Stimulated activated CD8-positive, alpha-beta memory T cell treated with anti-CD3 and anti-CD28 coated beads, Interleukin-2, amount 100 ng/mL, for 48 hours (primary cell): ENCODE measurements around the gene ERGIC1.

Experiments
- DNase-seq, 2 donors: peaks; one replicate each; pipeline ENCODE4 v3.0.0-alpha.2; 2020; ENCODE audit warnings: low read depth in 2 of 2

ERGIC1 gene

GRCh38 chr5:172828911-172829431 is 5.1 kb upstream of the ERGIC1 start:
- no peak for DNase-seq

- DNase-seq, result no peak
Measured at GRCh38 chr5:172830275-172830799, 3.7 kb upstream of the ERGIC1 start.

DNA sequence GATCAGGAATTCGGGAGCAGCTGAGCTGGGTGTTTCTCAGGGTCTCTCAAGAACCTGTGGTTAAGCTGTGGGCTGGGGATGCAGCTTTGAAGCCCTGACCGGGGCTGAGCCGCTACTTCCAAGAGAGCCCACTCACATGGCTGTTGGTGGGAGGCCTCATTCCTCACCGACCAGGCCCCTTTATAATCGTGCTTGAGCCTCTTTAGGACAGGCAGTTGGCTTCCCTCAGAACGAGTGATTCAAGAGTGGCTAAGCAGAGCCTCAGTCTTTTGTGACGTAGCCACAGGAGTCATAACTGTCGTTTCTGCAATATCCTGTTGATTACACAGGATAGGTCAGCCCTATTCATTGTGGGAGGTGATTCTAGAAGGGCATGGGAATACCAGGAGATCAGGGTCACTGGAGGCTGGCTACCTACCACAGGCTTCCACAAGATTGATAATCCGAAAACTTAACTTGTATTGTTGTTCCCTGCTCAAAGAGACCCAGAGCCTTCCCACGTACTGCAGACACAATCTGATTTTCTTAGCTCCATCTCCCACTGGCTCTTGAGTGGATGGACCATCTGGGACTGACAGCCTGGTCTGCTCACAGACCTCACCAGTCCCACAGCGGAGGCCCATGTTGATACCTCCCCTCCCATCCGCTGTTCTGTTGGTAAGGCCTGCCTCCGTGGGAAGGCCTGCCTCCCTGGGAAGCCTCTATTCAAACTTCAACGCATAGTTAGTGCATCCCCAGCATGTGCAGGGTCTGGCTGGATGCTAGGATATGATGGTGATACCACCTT is 3.0 kb upstream of the ERGIC1 start:
- DNase-seq, result no peak

DNA sequence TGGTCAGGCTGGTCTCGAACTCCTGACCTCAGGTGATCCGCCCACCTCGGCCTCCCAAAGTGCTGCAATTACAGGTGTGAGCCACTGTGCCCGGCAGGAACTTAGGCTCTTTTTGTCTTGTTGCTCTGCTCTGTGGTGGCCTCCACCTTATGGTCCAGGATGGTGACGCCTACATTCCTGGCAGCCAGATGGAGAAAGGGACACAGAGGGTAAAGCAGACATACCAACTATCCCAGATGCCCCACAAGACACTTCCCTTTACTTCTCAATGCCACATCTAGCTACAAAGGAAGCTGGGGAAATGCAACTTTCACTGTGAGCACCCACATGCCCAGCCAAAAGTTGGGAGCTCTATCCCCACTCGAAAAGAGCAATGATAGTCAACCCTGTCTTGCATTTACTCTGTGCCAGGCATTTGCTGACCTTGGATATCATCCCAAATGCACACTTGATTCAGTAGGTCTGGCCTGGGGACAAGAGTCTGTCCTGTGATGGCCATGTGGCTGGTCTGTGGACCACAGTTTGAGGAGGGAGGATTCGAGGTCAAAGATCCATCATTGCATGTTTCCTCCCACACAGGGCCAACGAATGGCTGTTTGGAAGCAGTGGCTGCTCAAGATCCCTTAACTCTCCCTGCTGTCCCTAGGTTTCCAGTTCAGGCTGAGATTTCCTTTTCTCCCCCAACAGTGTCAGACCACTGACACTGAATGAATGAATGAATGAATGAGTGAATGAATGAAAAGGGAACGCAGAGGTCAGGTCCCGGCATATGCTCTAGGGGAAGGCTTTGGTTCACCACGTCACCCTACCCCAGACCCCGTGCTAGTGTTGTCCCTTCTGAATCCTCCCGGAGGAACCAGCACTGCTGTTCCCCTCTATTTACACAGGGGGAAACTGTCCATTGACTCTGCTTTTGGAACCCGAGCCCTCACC is 1.4 kb upstream of the ERGIC1 start:
- DNase-seq, result no peak

DNA sequence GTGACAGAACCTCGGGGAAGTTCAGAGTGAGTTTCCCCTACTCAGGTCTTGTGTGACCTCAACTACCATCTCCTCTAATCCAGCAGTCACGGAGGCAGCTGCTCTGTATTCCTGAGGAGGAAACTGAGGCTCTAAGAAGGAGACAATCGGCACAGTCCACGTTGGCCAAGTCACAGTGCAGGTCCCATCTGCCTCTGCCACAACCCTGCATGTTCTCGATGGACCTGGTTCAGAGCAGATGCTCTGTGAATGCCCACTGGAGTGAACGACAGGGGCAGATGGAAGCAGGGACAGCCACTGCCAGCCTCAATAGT is 722 bp upstream of the ERGIC1 start:
- no peak for DNase-seq

GRCh38 chr5:172834415-172835289 is 601 bp downstream of the ERGIC1 start:
- no peak for DNase-seq

- no peak for DNase-seq
Measured at GRCh38 chr5:172835290-172835993, 1.4 kb downstream of the ERGIC1 start.

DNA sequence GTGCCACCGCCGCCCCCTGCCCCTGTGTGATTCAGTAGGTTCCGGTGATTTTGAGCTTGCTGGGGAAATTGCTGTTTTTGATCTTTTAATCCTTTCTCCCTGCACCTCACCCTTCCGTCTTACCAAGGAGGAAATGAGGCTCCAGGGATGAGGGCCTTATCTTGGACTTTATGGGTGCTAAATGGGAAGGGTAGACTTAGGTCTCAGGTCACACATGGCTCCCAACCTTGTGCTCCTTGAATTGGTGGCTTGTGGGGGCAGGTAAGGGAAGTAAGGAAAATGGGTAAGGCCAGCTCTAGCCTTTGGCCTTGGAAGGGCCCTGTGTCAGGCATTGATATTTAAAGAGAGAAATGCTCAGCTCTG is 1.9 kb downstream of the ERGIC1 start:
- DNase-seq, result no peak

DNA sequence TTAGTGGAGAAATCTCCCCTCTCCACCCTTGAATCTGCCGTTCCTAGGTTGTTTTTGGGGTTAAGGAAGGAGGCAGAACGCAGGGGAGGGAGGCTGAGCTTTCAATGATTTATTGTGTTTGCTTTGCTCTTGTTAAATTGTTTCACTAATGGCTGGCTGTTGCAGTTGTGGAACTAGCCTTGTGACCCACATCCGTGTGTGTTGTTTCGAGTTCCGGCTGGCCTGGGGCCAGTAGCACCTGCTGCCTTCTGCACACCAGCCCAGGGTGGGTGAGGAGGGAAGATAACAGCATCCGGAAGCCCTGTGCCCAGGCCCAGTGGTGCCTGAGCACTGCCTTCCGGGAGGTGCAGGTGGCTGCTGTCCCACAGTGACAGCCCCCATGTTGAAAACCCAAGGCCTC is 3.6 kb downstream of the ERGIC1 start:
- DNase-seq, result no peak

DNA sequence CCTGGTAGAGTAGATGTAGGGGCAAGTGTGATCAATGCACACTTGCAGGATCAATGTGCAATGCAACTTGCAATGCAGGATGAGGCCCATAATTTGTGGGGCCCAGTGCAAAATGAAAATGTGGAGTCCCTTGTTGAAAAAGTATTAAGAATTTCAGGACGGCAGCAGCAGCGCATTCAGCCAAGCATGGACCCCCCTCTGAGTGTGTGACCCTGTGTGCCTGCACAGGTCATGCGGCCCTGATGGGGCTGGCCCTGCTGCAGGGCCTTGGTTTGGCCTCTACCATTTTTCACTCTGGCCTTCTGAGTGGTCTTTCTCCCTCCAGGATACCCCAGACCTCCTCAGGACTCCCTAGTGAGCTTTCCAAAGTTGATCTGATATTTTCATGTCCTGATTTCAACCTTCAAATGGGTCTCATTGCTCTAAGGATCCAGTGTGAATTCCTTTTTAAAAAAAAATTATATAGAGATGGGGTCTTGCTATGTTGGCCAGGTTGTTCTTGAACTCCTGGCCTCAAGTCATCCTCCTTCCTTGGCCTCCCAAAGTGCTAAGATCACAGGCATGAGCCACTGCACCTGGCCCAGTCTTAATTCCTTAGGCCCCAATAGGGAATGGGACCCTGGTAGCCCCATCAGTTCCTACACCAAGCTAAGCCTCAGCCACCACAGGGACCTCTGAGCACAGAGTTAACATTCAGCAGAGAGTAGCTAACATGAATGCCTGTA is 4.3 kb downstream of the ERGIC1 start:
- no peak for DNase-seq

GRCh38 chr5:172839669-172840431 is 5.8 kb downstream of the ERGIC1 start:
- no peak for DNase-seq

DNA sequence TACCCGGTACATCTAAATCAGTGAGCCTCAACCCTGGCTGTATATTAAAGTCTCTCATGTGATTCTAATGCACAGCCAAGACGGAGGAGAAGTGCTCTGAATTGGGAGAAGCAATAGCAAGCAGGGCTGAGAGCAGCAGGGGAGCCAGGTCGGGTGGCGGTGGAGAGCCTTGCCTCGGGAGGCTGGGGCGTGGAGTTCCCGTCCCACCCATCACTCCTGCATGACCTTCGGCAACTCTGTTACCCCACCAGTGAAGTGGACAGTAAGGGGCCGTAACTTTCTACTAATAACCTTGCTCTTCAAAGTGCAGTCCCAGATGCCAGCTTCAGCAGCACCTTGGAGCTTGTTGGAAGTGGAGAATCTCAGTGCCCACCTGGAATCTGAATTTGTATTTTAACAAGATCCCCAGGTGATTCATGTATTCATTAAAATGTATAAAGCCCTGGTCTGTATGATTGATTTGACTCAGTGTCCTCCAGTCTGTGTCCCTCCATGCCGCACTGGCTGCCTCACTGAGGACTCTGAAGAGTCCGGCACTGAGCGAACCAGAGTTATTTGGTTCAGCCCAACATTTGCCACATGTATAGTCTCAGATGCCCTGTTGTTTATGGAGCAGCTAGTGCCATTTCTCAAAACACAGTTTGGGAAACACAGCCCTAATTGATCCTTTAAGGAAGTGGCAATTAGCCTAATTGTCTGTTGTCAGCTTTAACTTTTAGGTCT is 6.5 kb downstream of the ERGIC1 start:
- no peak for DNase-seq

DNA sequence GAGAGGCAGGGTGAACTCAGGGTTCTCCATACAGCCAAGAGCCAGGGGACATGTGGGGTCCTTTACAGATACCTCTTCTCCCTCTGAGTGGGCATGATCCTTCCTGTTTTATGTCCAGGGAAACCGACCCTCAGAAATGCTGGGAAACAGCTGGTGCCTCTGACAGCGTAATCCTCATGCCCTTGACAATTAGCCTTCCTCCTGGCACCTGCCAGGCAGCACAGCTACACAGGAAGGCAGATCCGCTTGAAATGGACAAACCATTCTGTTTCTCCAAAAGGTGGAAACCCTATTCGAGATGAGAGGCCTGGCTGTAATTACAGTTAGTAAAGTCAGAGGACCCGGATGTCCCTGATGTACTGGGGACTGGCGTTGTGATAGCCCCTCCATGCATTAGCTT is 7.2 kb downstream of the ERGIC1 start:
- no peak for DNase-seq

DNA sequence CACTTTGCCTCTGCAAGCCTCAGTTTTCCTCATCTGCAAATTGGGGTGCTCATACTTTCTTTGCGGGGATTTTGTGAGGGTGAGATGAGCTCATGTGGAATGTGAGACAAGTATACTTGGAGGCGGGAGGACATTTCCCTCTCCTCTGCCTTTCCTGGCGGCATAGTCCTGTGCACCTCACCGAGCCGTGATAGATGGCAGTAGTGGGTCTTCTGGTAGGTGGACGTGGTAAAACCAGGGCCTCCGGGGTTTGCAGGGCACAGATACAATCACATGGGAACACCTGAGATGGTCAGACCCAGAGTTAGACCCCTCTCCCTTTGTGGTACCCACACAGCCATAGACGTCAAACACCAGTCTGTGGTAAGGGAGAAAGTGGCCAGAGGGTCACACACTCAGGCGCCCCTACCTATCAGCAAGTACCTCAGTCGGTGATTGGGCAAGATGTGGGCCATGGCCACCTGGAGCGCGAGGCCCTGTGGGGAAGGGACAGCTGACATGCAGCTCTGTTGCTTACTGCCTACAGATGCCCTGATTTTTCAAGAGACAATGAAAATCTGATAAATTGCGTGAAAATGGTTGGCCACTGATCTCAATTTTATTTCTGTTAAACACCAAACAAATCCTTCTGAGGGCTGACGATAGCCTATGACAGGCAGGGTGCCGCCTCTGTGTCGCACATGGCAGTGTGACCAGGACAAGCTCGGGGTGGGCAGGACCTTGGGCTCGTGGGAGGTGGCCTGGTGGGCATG is 9.9 kb downstream of the ERGIC1 start:
- DNase-seq, result no peak

DNA sequence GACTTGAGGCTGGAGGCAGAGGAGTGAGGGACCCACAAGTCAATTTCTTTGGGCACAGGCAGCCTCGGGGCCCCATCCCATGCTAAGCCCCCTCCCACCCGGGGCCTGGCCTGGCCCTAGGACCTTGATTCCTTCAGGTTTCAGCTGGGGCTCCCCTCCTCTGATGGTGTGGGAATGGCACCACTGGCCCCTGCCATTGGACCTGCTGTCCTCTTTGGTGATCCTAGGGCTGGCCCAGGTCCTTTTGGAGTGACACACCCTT is 10.5 kb downstream of the ERGIC1 start:
- DNase-seq, result no peak

DNA sequence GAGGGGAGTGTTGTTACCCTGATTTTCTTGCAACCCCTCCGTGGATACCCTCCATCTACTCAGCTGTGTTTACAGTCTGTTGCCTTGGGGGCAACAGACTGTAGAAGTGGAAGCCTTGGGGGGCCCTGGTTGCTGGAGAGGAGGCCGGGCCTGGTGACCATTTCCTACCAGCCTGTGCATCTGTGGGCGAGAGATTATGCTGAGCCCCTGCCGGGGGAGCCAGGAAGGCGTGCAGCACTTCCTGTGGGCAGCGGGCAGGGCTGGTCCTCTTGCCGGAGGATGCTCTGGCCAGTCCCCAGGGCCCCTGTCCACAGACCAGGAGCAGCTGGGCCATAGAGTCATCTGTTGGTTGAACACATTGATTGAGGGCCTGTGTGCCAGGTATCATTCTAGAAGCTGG is 11.1 kb downstream of the ERGIC1 start:
- DNase-seq, result no peak

GRCh38 chr5:172845576-172845975 is 11.5 kb downstream of the ERGIC1 start:
- no peak for DNase-seq

DNA sequence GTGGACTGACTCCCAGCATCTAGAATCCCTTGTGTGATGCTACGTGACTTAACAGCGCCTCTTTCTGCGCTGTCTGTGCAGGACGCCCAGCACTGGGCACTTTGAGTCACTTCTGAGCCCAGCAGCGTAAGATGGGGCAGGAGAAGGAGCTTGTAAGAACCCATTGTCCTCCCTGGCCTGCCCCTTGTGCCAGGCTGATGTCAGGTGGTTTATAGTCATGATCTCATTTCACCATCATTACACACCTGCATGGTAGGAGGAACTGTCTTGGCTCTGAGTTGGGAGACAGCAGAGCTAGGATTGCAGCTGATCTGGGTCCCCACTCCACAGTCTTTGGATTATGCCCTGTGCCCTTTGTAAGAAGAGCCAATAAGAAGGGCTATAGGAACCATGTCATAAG is 12.2 kb downstream of the ERGIC1 start:
- DNase-seq, result no peak

DNA sequence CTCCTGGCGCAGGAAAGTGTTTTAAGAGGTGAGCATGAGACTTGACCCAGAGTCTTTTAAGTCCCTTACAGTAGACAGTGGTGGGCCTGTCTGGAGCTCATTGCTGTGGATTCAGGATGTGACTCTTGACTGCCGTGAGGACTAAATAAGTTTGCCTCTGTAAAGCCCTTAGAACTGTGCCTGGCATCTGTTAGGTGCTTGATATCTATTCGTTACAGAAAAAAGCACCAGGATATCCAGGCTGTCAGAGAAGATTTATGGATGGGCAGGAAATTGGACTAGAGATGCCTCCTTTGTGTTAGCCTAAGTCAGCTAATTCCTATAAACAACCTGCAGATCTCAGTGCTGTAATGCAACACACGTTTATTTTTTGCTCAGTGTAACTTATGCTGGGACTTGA is 12.6 kb downstream of the ERGIC1 start:
- DNase-seq, result no peak
